DOHH2 (cell line): Measurements from ENCODE around the gene TMED10.

Experiments
- EZH2phosphoT487 ChIP-seq: fragments of 200-600 bp; sonication (generic); IDR thresholded peaks from 2 replicates; pipeline ENCODE4 v1.6.1; 2017; ENCODE audit warnings: borderline replicate concordance, mild to moderate bottlenecking, antibody characterized with exemption, low read length, moderate library complexity, mixed read lengths
- TF ChIP-seq, protein P1 (sequence below): fragments of 200-600 bp; sonication (generic); IDR thresholded peaks from one replicate; pipeline ENCODE4 v1.5.1; 2014; ENCODE audit warnings: antibody characterized with exemption, mild to moderate bottlenecking, low read depth, low read length; ENCODE audit not compliant: poor library complexity, severe bottlenecking

DNA sequence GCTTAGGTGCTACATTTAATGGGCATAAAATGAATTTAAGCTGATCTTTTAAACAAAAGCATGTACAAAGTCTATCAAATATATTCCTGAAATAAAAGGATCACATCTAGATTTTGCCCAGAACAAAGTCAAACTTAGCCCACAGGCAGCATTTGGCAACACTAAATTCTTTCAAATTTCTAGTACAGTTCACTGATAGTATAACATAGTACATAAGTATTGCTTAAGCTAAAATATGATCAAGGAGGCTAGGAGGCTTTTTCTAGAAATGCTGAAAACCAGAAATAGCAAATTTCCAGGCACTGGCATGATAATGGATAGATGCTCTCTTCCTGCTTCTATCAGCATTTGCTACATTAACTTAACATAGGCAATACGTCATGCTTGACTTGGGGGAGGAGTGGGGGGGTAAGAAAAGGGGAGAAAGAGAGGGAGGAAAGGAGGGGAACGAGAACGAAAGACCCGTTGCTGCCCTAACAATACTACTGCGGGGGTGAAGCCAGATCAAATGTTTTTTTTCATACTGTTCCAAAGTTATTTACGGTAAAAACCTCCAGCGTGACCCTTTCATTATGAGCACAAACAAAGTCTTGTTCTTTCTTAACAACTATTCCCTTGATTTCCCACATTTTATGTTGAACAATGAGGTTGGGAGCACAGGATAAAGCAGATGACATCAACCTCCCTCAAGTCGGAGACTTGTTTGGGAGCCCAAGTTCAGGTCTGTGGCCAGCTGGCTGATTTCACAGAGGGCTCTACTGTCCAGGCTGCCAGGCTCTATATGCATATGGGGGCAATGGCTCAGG lies 10.6 kb downstream of the TMED10 start:
- TF ChIP-seq, protein P1, sequence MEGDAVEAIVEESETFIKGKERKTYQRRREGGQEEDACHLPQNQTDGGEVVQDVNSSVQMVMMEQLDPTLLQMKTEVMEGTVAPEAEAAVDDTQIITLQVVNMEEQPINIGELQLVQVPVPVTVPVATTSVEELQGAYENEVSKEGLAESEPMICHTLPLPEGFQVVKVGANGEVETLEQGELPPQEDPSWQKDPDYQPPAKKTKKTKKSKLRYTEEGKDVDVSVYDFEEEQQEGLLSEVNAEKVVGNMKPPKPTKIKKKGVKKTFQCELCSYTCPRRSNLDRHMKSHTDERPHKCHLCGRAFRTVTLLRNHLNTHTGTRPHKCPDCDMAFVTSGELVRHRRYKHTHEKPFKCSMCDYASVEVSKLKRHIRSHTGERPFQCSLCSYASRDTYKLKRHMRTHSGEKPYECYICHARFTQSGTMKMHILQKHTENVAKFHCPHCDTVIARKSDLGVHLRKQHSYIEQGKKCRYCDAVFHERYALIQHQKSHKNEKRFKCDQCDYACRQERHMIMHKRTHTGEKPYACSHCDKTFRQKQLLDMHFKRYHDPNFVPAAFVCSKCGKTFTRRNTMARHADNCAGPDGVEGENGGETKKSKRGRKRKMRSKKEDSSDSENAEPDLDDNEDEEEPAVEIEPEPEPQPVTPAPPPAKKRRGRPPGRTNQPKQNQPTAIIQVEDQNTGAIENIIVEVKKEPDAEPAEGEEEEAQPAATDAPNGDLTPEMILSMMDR = no peak
- no peak for TF ChIP-seq EZH2phosphoT487
